SU-DHL-6 (cell line): ENCODE measurements around the gene PKDREJ.

Experiments used
- CTCF ChIP-seq: fragments of 200-600 bp; sonication (generic); IDR thresholded peaks from one replicate; pipeline ENCODE4 v1.5.1; 2017; ENCODE audit warnings: antibody characterized with exemption, mild to moderate bottlenecking, low read length, moderate library complexity; ENCODE audit not compliant: insufficient read depth, poor library complexity, severe bottlenecking
- EZH2phosphoT487 ChIP-seq: fragments of 200-600 bp; sonication (generic), shearing (Covaris generic); conservative IDR thresholded peaks from 2 replicates; pipeline ENCODE4 v1.6.1; 2018; ENCODE audit warnings: mild to moderate bottlenecking, antibody characterized with exemption, low read length, moderate library complexity, mixed read lengths

GRCh38 chr22:46245511-46245910, 17.6 kb downstream of the PKDREJ start:
- TF ChIP-seq CTCF (no peak), EZH2phosphoT487 (no peak)
